H9 (cell line): ENCODE results near the gene SOCS1. TPM values are rescaled to one million over a fixed set of nuclear protein-coding genes. Genes with fewer than 3 reads are reported as not detected.
A peak's percentile ranks its signal among the peaks of the same experiment; 100 is the strongest.

ENCODE experiments used
- DNase-seq: peaks from one replicate; pipeline ENCODE4 v3.0.0-alpha.2; 2017
- H2AFZ ChIP-seq: one replicate; pipeline ENCODE4 v1.6.1; 2013; ENCODE audit warnings: mild to moderate bottlenecking, low read length, control low read depth, moderate library complexity
- H2AK5ac ChIP-seq: 2 replicates; pipeline ENCODE4 v1.6.1; 2013; ENCODE audit warnings: low read length, control low read depth, mixed read lengths; ENCODE audit not compliant: insufficient read length
- H2BK120ac ChIP-seq: one replicate; pipeline ENCODE4 v1.6.1; 2013; ENCODE audit warnings: low read depth, mild to moderate bottlenecking, low read length, control low read depth, inconsistent platforms; ENCODE audit not compliant: poor library complexity, severe bottlenecking
- H2BK12ac ChIP-seq: 2 replicates; pipeline ENCODE4 v1.6.1; 2013; ENCODE audit warnings: low read length, control low read depth, mixed read lengths, low read depth; ENCODE audit not compliant: insufficient read length
- H2BK15ac ChIP-seq: 2 replicates; pipeline ENCODE4 v1.6.1; 2013; ENCODE audit warnings: low read depth, low read length, control low read depth
- H2BK20ac ChIP-seq: one replicate; pipeline ENCODE4 v1.6.1; 2013; ENCODE audit warnings: low read depth, mild to moderate bottlenecking, low read length, control low read depth, inconsistent platforms; ENCODE audit not compliant: poor library complexity, severe bottlenecking
- H2BK5ac ChIP-seq: 2 replicates; pipeline ENCODE4 v1.6.1; 2013; ENCODE audit warnings: low read length, control low read depth, mixed read lengths; ENCODE audit not compliant: insufficient read length
- H3K14ac ChIP-seq: 2 replicates; pipeline ENCODE4 v1.6.1; 2013; ENCODE audit warnings: low read length, control low read depth; ENCODE audit not compliant: insufficient read depth
- H3K18ac ChIP-seq: 2 replicates; pipeline ENCODE4 v1.6.1; 2013; ENCODE audit warnings: low read depth, mild to moderate bottlenecking, mixed read lengths, low read length, control low read depth; ENCODE audit not compliant: insufficient read length
- H3K23ac ChIP-seq: 2 replicates; pipeline ENCODE4 v1.6.1; 2013; ENCODE audit warnings: low read length, control low read depth, mixed read lengths, low read depth; ENCODE audit not compliant: insufficient read length
- H3K23me2 ChIP-seq: 2 replicates; pipeline ENCODE4 v1.6.1; 2013; ENCODE audit warnings: low read depth, mild to moderate bottlenecking, mixed read lengths, low read length, control low read depth; ENCODE audit not compliant: insufficient read length, poor library complexity, severe bottlenecking
- H3K27ac ChIP-seq: 2 replicates; pipeline ENCODE4 v1.5.1; 2013; ENCODE audit warnings: low read length, control low read depth, mixed read lengths, low read depth; ENCODE audit not compliant: insufficient read length
- H3K27me3 ChIP-seq: 2 replicates; pipeline ENCODE4 v1.6.1; 2013; ENCODE audit warnings: low read length, control low read depth, inconsistent platforms; ENCODE audit not compliant: insufficient read depth
- H3K4ac ChIP-seq: 2 replicates; pipeline ENCODE4 v1.6.1; 2013; ENCODE audit warnings: low read depth, mild to moderate bottlenecking, control low read depth, inconsistent platforms, low read length, moderate library complexity
- H3K4me1 ChIP-seq: 2 replicates; pipeline ENCODE4 v1.6.1; 2013; ENCODE audit warnings: low read length, control low read depth, inconsistent platforms; ENCODE audit not compliant: insufficient read depth
- H3K4me2 ChIP-seq: 2 replicates; pipeline ENCODE4 v1.6.1; 2013; ENCODE audit warnings: low read length, control low read depth, mixed read lengths; ENCODE audit not compliant: insufficient read length, insufficient read depth
- H3K56ac ChIP-seq: 2 replicates; pipeline ENCODE4 v1.6.1; 2013; ENCODE audit warnings: low read depth, mild to moderate bottlenecking, mixed read lengths, low read length, control low read depth; ENCODE audit not compliant: insufficient read length
- H3K79me1 ChIP-seq: 2 replicates; pipeline ENCODE4 v1.6.1; 2013; ENCODE audit warnings: low read depth, mild to moderate bottlenecking, moderate library complexity, low read length, control low read depth, inconsistent platforms; ENCODE audit not compliant: insufficient read depth, poor library complexity, severe bottlenecking
- H3K79me2 ChIP-seq: 2 replicates; pipeline ENCODE4 v1.6.1; 2013; ENCODE audit warnings: low read length, control low read depth, inconsistent platforms; ENCODE audit not compliant: insufficient read depth
- H3K9ac ChIP-seq: 2 replicates; pipeline ENCODE4 v1.6.1; 2013; ENCODE audit warnings: low read length, control low read depth, mixed read lengths; ENCODE audit not compliant: insufficient read length; ENCODE audit errors: extremely low read depth
- H3K9me3 ChIP-seq: one replicate; pipeline ENCODE4 v1.6.1; 2013; ENCODE audit warnings: low read depth, low read length, inconsistent platforms; ENCODE audit not compliant: control insufficient read depth
- H3T11ph ChIP-seq: one replicate; pipeline ENCODE4 v1.6.1; 2013; ENCODE audit warnings: mild to moderate bottlenecking, low read length, control low read depth, inconsistent platforms
- H4K20me1 ChIP-seq: one replicate; pipeline ENCODE4 v1.6.1; 2013; ENCODE audit not compliant: control insufficient read depth, insufficient read length, insufficient read depth
- H4K5ac ChIP-seq: 2 replicates; pipeline ENCODE4 v1.6.1; 2013; ENCODE audit warnings: low read depth, mild to moderate bottlenecking, mixed read lengths, low read length, control low read depth; ENCODE audit not compliant: insufficient read length
- H4K8ac ChIP-seq: replicated peaks from 2 replicates; pipeline ENCODE4 v1.6.1; 2013; ENCODE audit warnings: low read length, control low read depth, mixed read lengths, low read depth; ENCODE audit not compliant: insufficient read length
- H4K91ac ChIP-seq: 2 replicates; pipeline ENCODE4 v1.6.1; 2013; ENCODE audit warnings: low read depth, mild to moderate bottlenecking, moderate library complexity, mixed read lengths, low read length, control low read depth; ENCODE audit not compliant: insufficient read length
- H3K27ac Mint-ChIP-seq, 3 experiments: 2 replicates in 2 of 3; 3 replicates in 1 of 3; pipeline ENCODE4 v1.8.0; 2020 to 2021; ENCODE audit warnings: mixed read lengths in 3 of 3, mild to moderate bottlenecking in 1 of 3, moderate library complexity in 1 of 3
- H3K27me3 Mint-ChIP-seq: 2 replicates; pipeline ENCODE4 v1.8.0; 2021; ENCODE audit warnings: low read depth, mild to moderate bottlenecking, moderate library complexity, mixed read lengths
- H3K36me3 Mint-ChIP-seq, 3 experiments: 2 replicates in 2 of 3; 3 replicates in 1 of 3; pipeline ENCODE4 v1.8.0; 2020 to 2021; ENCODE audit warnings: low read depth in 3 of 3, mixed read lengths in 3 of 3; ENCODE audit not compliant: insufficient read depth in 1 of 3
- H3K4me1 Mint-ChIP-seq, 2 experiments: 2 replicates each; pipeline ENCODE4 v1.8.0; 2020; ENCODE audit warnings: mixed read lengths in 2 of 2
- H3K4me3 Mint-ChIP-seq, 2 experiments: 2 replicates in 1 of 2; 3 replicates in 1 of 2; pipeline ENCODE4 v1.8.0; 2020 to 2021; ENCODE audit warnings: mild to moderate bottlenecking in 2 of 2, mixed read lengths in 2 of 2, moderate library complexity in 1 of 2
- H3K9me3 Mint-ChIP-seq, 2 experiments: 2 replicates in 1 of 2; 3 replicates in 1 of 2; pipeline ENCODE4 v1.8.0; 2020; ENCODE audit warnings: mild to moderate bottlenecking in 2 of 2, mixed read lengths in 2 of 2, moderate library complexity in 1 of 2
- WGBS: extraction: QIAGEN DNeasy Blood & Tissue Kit; methylation state at CpG from one replicate; pipeline ENCODE4 v1.1.7; 2013; ENCODE audit warnings: missing lambda C conversion rate, low lambda C conversion rate, mixed read lengths; ENCODE audit not compliant: insufficient read length; ENCODE audit errors: extremely low coverage; 5-methylcytosine and 5-hydroxymethylcytosine counted together
- total RNA-seq: library from RNA; stranded (reverse); gene quantifications from 2 replicates; pipeline ENCODE4 v1.2.1, GENCODE V29; 2021
- TF ChIP-seq, protein P1 (sequence below): fragments of 200-600 bp; sonication (generic); conservative IDR thresholded peaks from 3 replicates; pipeline ENCODE4 v1.8.0; 2021; ENCODE audit warnings: antibody characterized with exemption, mild to moderate bottlenecking

The SOCS1 gene
- total RNA-seq, 1 experiment from 2014 or later, result 11.0 TPM

DNA sequence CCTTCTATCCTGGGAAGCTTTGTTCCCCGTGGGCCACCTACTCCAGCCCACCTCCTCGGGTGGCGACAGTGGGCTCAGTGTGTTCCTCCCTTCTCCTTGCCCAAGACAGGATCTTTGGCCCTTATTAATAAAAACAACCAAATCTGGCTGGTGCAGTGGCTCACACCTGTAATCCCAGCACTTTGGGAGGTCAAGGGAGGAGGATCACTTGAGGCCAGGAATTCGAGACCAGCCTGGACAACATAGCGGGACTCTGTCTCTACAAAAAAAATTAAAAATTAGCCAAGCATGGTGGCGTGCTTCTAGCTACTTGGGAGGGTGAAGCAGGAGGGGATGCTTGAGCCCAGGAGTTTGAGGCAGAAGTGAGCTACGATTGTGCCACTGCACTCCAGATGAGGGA lies 42.2 kb downstream of the SOCS1 start:
- no peak overlapping the region for H3K4ac ChIP-seq
- H4K91ac ChIP-seq, result no peak overlapping the region
- H3K4me2 ChIP-seq, result no peak overlapping the region
- Mint-ChIP-seq H3K4me3 (no peak overlapping the region), H3K9me3 (peaks cover 21 to 26% of the 10 kb centered on the region in 2 experiments), H3K36me3 (peaks cover 6 to 10% (median 6%) of the 10 kb centered on the region in 3 experiments; a peak in 6 of 7 replicates), H3K27me3 (peaks cover 2% of the 10 kb centered on the region), H3K27ac (peak overlapping the region in 1 of 3 experiments; percentile 88; a peak in 2 of 7 replicates), H3K4me1 (no peaks in the 10 kb centered on the region)
- no peaks in the 10 kb centered on the region for H3K79me1 ChIP-seq
- no peak overlapping the region for H2BK12ac ChIP-seq
- H3K9me3 ChIP-seq, result peaks cover 8% of the 10 kb centered on the region
- H3T11ph ChIP-seq, result no peak overlapping the region
- no peak overlapping the region for H2BK20ac ChIP-seq
- H3K4me1 ChIP-seq, result no peaks in the 10 kb centered on the region
- WGBS, result no CpG with 5 or more reads among the region's 7 CpGs
- H2AFZ ChIP-seq, result no peak overlapping the region
- no peak overlapping the region for H3K18ac ChIP-seq
- H3K23me2 ChIP-seq, result no peaks in the 10 kb centered on the region
- no peak overlapping the region for H3K14ac ChIP-seq
- no peak for DNase-seq
- H2BK15ac ChIP-seq, result no peak overlapping the region
- H2BK5ac ChIP-seq, result no peak overlapping the region
- H2BK120ac ChIP-seq, result no peak overlapping the region
- no peaks in the 10 kb centered on the region for H3K79me2 ChIP-seq
- H2AK5ac ChIP-seq, result no peak overlapping the region
- H3K27ac ChIP-seq, result no peak overlapping the region
- no peaks in the 10 kb centered on the region for H4K20me1 ChIP-seq
- no peak overlapping the region for H4K5ac ChIP-seq
- H3K27me3 ChIP-seq, result no peaks in the 10 kb centered on the region
- no peak overlapping the region for H4K8ac ChIP-seq
- H3K56ac ChIP-seq, result no peak overlapping the region
- no peak overlapping the region for H3K9ac ChIP-seq
- TF ChIP-seq, protein P1, sequence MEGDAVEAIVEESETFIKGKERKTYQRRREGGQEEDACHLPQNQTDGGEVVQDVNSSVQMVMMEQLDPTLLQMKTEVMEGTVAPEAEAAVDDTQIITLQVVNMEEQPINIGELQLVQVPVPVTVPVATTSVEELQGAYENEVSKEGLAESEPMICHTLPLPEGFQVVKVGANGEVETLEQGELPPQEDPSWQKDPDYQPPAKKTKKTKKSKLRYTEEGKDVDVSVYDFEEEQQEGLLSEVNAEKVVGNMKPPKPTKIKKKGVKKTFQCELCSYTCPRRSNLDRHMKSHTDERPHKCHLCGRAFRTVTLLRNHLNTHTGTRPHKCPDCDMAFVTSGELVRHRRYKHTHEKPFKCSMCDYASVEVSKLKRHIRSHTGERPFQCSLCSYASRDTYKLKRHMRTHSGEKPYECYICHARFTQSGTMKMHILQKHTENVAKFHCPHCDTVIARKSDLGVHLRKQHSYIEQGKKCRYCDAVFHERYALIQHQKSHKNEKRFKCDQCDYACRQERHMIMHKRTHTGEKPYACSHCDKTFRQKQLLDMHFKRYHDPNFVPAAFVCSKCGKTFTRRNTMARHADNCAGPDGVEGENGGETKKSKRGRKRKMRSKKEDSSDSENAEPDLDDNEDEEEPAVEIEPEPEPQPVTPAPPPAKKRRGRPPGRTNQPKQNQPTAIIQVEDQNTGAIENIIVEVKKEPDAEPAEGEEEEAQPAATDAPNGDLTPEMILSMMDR, result no peak
- no peak overlapping the region for H3K23ac ChIP-seq
